Chondrocyte (in vitro differentiated cells): ENCODE results near the gene ACVR2B. TPM values are rescaled to one million over a fixed set of nuclear protein-coding genes. Genes with fewer than 3 reads are reported as not detected.

Source experiments
- DNase-seq: peaks from one replicate; pipeline ENCODE4 v3.0.0; 2021; ENCODE audit warnings: mixed read lengths, low spot score
- H3K27ac Mint-ChIP-seq: one replicate; pipeline ENCODE4 v1.8.0; 2021; ENCODE audit warnings: mild to moderate bottlenecking, moderate library complexity, mixed read lengths; ENCODE audit not compliant: unreplicated experiment
- H3K27me3 Mint-ChIP-seq: 2 replicates; pipeline ENCODE4 v1.8.0; 2021; ENCODE audit warnings: low read depth, mixed read lengths
- H3K36me3 Mint-ChIP-seq: 2 replicates; pipeline ENCODE4 v1.8.0; 2021; ENCODE audit warnings: low read depth, mixed read lengths
- H3K4me1 Mint-ChIP-seq: 2 replicates; pipeline ENCODE4 v1.8.0; 2021; ENCODE audit warnings: low read depth, mild to moderate bottlenecking, mixed read lengths
- H3K4me3 Mint-ChIP-seq: one replicate; pipeline ENCODE4 v1.8.0; 2021; ENCODE audit warnings: mild to moderate bottlenecking, moderate library complexity, mixed read lengths; ENCODE audit not compliant: unreplicated experiment
- H3K9me3 Mint-ChIP-seq: 2 replicates; pipeline ENCODE4 v1.8.0; 2021; ENCODE audit warnings: low read depth, mixed read lengths
- total RNA-seq: library from RNA; stranded (reverse); gene quantifications from 3 replicates; pipeline ENCODE4 v1.2.1, GENCODE V29; 2021
- TF ChIP-seq, protein P1 (sequence below): fragments of 200-600 bp; sonication (generic); IDR thresholded peaks from 2 replicates; pipeline ENCODE4 v1.5.0; 2021; ENCODE audit warnings: antibody characterized with exemption, mild to moderate bottlenecking, moderate library complexity

Gene ACVR2B
- total RNA-seq, 1 donor from 2014 or later: 4.3 TPM

DNA sequence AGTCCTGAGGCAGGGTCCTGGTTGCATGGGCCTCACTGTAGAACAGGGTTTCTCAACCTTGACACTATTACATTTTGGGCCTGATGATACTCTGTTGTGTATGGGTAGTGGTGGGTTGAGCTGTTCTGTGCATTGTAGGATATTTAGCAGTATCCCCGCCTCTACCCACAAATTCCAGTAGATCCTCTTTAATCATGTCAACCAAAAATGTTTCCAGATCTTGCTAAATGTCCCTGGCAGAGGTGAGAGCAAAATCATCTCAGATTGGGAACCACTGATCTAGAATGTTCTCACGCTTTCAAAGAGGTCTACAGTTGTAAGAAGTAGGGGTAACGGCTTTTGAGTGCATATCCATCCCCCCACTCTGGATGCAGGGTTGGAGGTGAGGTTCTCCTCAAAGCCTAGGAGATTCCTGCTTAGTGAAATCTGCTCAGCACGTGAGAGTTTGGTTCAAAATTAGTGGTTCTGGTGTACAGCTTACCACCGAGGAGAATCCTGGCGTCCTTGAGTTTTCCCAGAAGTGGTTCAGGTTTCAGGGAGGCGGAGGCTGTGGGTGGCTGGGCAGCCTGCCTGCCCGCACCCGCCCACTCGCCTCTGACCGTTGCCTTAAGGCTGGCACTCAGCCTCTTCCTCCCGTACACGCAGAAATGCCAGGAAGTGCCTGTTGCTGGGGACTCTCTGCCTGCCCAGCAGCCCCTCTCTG lies 5.3 kb downstream of the ACVR2B start:
- Mint-ChIP-seq H3K27me3 (no peaks in the 10 kb centered on the region), H3K36me3 (no peaks in the 10 kb centered on the region), H3K4me1 (peaks cover 34% of the 10 kb centered on the region), H3K9me3 (no peaks in the 10 kb centered on the region), H3K27ac (no peak overlapping the region), H3K4me3 (no peak overlapping the region)
- DNase-seq: no peak
- TF ChIP-seq, protein P1, sequence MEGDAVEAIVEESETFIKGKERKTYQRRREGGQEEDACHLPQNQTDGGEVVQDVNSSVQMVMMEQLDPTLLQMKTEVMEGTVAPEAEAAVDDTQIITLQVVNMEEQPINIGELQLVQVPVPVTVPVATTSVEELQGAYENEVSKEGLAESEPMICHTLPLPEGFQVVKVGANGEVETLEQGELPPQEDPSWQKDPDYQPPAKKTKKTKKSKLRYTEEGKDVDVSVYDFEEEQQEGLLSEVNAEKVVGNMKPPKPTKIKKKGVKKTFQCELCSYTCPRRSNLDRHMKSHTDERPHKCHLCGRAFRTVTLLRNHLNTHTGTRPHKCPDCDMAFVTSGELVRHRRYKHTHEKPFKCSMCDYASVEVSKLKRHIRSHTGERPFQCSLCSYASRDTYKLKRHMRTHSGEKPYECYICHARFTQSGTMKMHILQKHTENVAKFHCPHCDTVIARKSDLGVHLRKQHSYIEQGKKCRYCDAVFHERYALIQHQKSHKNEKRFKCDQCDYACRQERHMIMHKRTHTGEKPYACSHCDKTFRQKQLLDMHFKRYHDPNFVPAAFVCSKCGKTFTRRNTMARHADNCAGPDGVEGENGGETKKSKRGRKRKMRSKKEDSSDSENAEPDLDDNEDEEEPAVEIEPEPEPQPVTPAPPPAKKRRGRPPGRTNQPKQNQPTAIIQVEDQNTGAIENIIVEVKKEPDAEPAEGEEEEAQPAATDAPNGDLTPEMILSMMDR: no peak

DNA sequence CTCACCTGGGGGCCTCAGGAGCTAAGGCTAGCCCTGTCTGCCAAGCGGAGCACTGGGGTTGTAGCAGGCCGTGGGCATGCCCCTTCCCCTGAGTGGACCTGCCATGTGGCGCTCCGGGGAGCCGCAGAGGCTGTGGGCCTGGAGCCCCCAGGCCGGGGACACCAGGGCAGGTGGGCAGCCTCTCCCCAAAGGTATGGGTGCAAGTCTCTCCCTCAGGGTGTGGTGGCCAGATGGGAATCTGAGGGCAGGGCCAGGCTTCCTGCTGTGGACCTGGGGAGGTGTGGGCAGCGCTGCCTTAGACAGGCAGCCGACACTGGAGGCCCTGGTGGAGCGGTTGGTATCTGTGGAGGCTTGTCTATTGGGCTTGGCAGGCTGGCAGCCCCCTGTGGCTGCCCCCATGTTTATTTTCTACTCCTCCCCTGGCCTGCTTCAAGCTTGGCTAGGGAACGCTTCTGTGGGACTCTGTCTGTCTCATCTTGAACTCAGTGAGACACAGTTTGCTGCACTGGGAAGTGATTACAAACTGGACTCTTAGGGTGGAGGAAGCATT lies 5.9 kb downstream of the ACVR2B start:
- TF ChIP-seq, protein P1: no peak
- Mint-ChIP-seq H3K36me3 (no peaks in the 10 kb centered on the region), H3K4me1 (peaks cover 34% of the 10 kb centered on the region), H3K9me3 (no peaks in the 10 kb centered on the region), H3K27ac (peak overlapping the region; percentile 49), H3K27me3 (no peaks in the 10 kb centered on the region), H3K4me3 (no peak overlapping the region)
- DNase-seq: no peak

DNA sequence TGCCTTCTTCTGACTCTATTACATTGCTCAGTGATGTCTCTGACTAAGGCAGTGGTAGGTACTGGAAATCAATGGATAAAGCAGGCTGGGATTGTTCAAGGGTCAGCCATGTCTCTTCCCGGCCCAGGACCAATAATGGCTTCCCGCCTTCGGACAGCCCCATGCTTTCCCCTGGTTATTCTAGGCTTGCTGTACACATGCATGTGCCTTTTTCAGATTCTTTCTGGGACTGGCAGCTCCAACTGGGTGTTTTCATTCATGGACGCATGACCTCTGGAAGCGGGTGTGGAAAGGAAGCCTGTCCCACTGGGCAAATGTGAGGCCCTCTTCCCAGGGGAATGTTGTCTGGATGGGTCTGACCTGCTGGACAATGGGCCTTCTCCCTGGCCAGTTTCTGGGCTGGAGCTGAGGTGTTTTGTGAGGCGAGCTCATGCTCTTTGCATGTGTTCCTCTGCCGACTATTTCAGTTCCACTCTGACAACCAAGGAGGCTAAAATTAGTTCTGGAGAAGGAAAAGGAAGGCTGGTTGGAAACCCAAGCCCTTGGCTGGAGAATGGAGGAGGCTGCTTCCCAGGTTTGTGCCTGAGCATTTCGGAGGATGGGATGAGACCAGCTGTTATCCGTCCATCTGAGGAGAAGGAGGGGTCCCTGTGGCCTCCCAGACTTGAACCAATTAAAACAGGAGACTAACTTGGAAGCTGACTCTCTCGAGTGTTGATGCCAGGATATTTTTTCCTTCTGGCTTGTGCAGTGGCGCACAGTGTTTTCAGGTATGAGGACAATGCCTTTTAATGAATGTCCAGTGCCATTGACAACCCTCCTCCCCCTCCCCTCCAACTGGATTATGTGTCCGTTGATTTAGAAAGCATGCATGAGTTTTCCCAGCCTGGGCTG lies 6.9 kb downstream of the ACVR2B start:
- peaks cover 32% of the 10 kb centered on the region for H3K4me1 Mint-ChIP-seq
- H3K27ac Mint-ChIP-seq: peak overlapping the region; percentile 27
- peaks cover 2% of the 10 kb centered on the region for H3K36me3 Mint-ChIP-seq
- TF ChIP-seq, protein P1: no peak
- H3K27me3 Mint-ChIP-seq: no peaks in the 10 kb centered on the region
- H3K4me3 Mint-ChIP-seq: no peak overlapping the region
- no peak for DNase-seq
- H3K9me3 Mint-ChIP-seq: peaks cover 4% of the 10 kb centered on the region

DNA sequence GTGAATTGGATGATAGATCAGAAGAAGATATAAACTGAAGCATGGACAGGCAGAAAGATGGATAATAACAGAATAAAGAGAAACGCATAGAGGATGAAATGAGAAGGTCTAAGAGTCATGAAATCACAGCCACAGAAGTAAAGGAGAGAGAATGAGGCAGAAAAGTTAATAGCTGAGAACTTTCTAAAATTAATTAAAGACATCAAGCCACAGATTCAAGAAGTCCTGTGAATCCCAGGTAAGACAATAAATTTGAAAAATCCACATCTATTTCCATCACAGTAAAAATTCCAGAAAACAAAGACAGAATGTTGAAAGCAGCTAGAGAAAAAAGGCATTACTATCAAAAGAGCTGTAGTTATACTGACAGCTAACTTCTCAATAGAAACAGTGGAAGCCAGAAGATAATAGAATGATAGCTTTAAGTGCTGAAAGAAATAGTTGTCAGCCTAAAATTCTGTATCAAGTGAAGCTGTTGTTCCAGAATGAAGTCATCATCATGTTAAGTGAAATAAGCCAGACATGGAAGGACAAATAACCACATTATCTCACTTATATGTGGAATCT lies 12.0 kb downstream of the ACVR2B start:
- H3K36me3 Mint-ChIP-seq: peaks cover 7% of the 10 kb centered on the region
- peaks cover 9% of the 10 kb centered on the region for H3K4me1 Mint-ChIP-seq
- TF ChIP-seq, protein P1: no peak
- peaks cover 29% of the 10 kb centered on the region for H3K9me3 Mint-ChIP-seq
- H3K27me3 Mint-ChIP-seq: no peaks in the 10 kb centered on the region
- no peak for DNase-seq
- no peak overlapping the region for H3K4me3 Mint-ChIP-seq
- H3K27ac Mint-ChIP-seq: no peak overlapping the region

DNA sequence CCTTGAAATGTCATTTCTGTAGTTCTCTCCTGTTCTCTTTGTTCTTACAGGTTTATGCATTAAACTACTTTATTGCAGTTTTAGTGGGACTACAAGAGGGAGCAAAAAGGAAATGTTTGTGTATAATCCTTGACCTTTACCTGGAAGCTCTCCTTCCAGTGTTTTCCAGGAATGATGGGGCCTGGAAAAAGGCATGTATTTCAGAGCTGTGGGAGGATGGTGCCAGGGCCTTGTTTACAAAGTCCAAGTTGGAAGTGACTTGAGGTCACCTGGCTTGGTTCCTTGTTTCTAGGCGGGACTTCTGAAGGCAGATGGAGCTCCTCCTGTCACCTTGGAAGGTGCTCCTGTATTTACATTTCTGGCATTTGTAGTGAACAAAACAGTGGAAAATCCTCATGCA lies 15.1 kb downstream of the ACVR2B start:
- Mint-ChIP-seq H3K9me3 (peaks cover 32% of the 10 kb centered on the region), H3K27me3 (no peaks in the 10 kb centered on the region), H3K4me3 (no peak overlapping the region), H3K4me1 (peaks cover 18% of the 10 kb centered on the region), H3K36me3 (peaks cover 7% of the 10 kb centered on the region), H3K27ac (no peak overlapping the region)
- TF ChIP-seq, protein P1: no peak
- no peak for DNase-seq
